HEK293 (cell line): ENCODE measurements around the gene STPG3.

Source experiments
- CTCF ChIA-PET: fragments of 350-600 bp; formaldehyde crosslinking; extraction: SDS; loops from one replicate; lab custom pipeline; 2021; ENCODE audit warnings: antibody characterized with exemption; lab: Yijun Ruan, JAX
- POLR2A ChIA-PET: fragments of 300-600 bp; formaldehyde crosslinking; extraction: SDS; loops from one replicate; lab custom pipeline; 2020; ENCODE audit warnings: antibody characterized with exemption, inconsistent platforms; lab: Yijun Ruan, JAX
- H3K27ac ChIP-seq: fragments of 200-500 bp; sonication (Bioruptor generic); 2 replicates; pipeline ENCODE4 v1.5.1; 2014; ENCODE audit warnings: low read depth, low read length, control low read depth, inconsistent platforms; ENCODE audit errors: extremely low read depth
- H3K36me3 ChIP-seq, 2 experiments: fragments of 200-500 bp in 1 of 2; sonication (Bioruptor generic) in 1 of 2; 1 replicate in 1 of 2; 2 replicates in 1 of 2; pipeline ENCODE4 v1.5.1; 2014 to 2017; ENCODE audit warnings: inconsistent platforms in 2 of 2, low read length in 2 of 2; ENCODE audit not compliant: control insufficient read depth in 2 of 2, insufficient read depth in 1 of 2
- H3K4me1 ChIP-seq: fragments of 200-500 bp; sonication (Bioruptor generic); 2 replicates; pipeline ENCODE4 v1.5.1; 2014; ENCODE audit warnings: mild to moderate bottlenecking, low read length, inconsistent platforms; ENCODE audit not compliant: control insufficient read depth, insufficient read depth
- H3K4me3 ChIP-seq: 2 replicates; pipeline ENCODE4 v1.5.1; 2011; ENCODE audit warnings: low read depth, mild to moderate bottlenecking, control low read depth, low read length, moderate library complexity
- H3K9me3 ChIP-seq: fragments of 200-500 bp; sonication (Bioruptor generic); 2 replicates; pipeline ENCODE4 v1.5.1; 2014; ENCODE audit warnings: low read depth, low read length, inconsistent platforms; ENCODE audit not compliant: control insufficient read depth, insufficient read depth
- EGR2 ChIP-seq: fragments of 450-650 bp; formaldehyde crosslinking; IDR thresholded peaks from 2 replicates; pipeline ENCODE4 v1.5.1; 2016; ENCODE audit warnings: low read depth, missing biosample characterization, missing genetic modification characterization
- GFI1B ChIP-seq: fragments of 450-650 bp; formaldehyde crosslinking; IDR thresholded peaks from 2 replicates; pipeline ENCODE4 v1.5.1; 2016; ENCODE audit warnings: missing biosample characterization, missing genetic modification characterization
- GLIS1 ChIP-seq: fragments of 450-650 bp; formaldehyde crosslinking; IDR thresholded peaks from 2 replicates; pipeline ENCODE4 v1.5.1; 2016; ENCODE audit warnings: missing biosample characterization, missing genetic modification characterization
- GLIS2 ChIP-seq: fragments of 450-650 bp; formaldehyde crosslinking; IDR thresholded peaks from 2 replicates; pipeline ENCODE4 v1.5.1; 2016; ENCODE audit warnings: missing biosample characterization, missing genetic modification characterization
- HIC1 ChIP-seq: fragments of 450-650 bp; formaldehyde crosslinking; IDR thresholded peaks from 2 replicates; pipeline ENCODE4 v1.5.1; 2016; ENCODE audit warnings: missing biosample characterization, missing genetic modification characterization
- KLF16 ChIP-seq: fragments of 450-650 bp; formaldehyde crosslinking; IDR thresholded peaks from 2 replicates; pipeline ENCODE4 v1.5.1; 2017; ENCODE audit warnings: missing biosample characterization, missing genetic modification characterization
- KLF17 ChIP-seq: fragments of 450-650 bp; formaldehyde crosslinking; IDR thresholded peaks from 2 replicates; pipeline ENCODE4 v1.5.1; 2016; ENCODE audit warnings: missing biosample characterization, missing genetic modification characterization
- OSR2 ChIP-seq: fragments of 450-650 bp; formaldehyde crosslinking; IDR thresholded peaks from 2 replicates; pipeline ENCODE4 v1.5.1; 2016; ENCODE audit warnings: missing biosample characterization, missing genetic modification characterization
- ZBTB20 ChIP-seq: fragments of 450-650 bp; formaldehyde crosslinking; IDR thresholded peaks from 2 replicates; pipeline ENCODE4 v1.5.1; 2016; ENCODE audit warnings: missing biosample characterization, missing genetic modification characterization
- ZNF132 ChIP-seq: fragments of 450-650 bp; formaldehyde crosslinking; IDR thresholded peaks from 2 replicates; pipeline ENCODE4 v1.5.1; 2017; ENCODE audit warnings: missing biosample characterization, missing genetic modification characterization, borderline replicate concordance
- ZNF133 ChIP-seq: fragments of 450-650 bp; formaldehyde crosslinking; IDR thresholded peaks from 2 replicates; pipeline ENCODE4 v1.5.1; 2016; ENCODE audit warnings: missing biosample characterization, missing genetic modification characterization
- ZNF335 ChIP-seq: fragments of 450-650 bp; formaldehyde crosslinking; conservative IDR thresholded peaks from 2 replicates; pipeline ENCODE4 v1.5.1; 2016; ENCODE audit warnings: missing biosample characterization, missing genetic modification characterization
- ZNF426 ChIP-seq: fragments of 450-650 bp; formaldehyde crosslinking; IDR thresholded peaks from 2 replicates; pipeline ENCODE4 v1.5.1; 2017; ENCODE audit warnings: missing biosample characterization, missing genetic modification characterization, mild to moderate bottlenecking, inconsistent platforms, moderate library complexity
- ZNF449 ChIP-seq: fragments of 450-650 bp; formaldehyde crosslinking; IDR thresholded peaks from 2 replicates; pipeline ENCODE4 v1.5.1; 2017; ENCODE audit warnings: missing biosample characterization, mild to moderate bottlenecking, missing genetic modification characterization, moderate library complexity
- ZNF623 ChIP-seq: fragments of 450-650 bp; formaldehyde crosslinking; IDR thresholded peaks from 2 replicates; pipeline ENCODE4 v1.5.1; 2016; ENCODE audit warnings: missing biosample characterization, missing genetic modification characterization
- ZNF654 ChIP-seq: fragments of 450-650 bp; formaldehyde crosslinking; IDR thresholded peaks from 2 replicates; pipeline ENCODE4 v1.5.1; 2016; ENCODE audit warnings: low read depth, missing biosample characterization, missing genetic modification characterization
- ZNF670 ChIP-seq: fragments of 450-650 bp; formaldehyde crosslinking; IDR thresholded peaks from 2 replicates; pipeline ENCODE4 v1.5.1; 2016; ENCODE audit warnings: missing biosample characterization, missing genetic modification characterization, low read depth
- ZSCAN16 ChIP-seq: fragments of 450-650 bp; formaldehyde crosslinking; IDR thresholded peaks from 2 replicates; pipeline ENCODE4 v1.5.1; 2016; ENCODE audit warnings: missing biosample characterization, missing genetic modification characterization
- TF ChIP-seq, protein P1 (sequence below): fragments of 450-650 bp; formaldehyde crosslinking; IDR thresholded peaks from 2 replicates; pipeline ENCODE4 v1.5.1; 2017; ENCODE audit warnings: missing biosample characterization, missing genetic modification characterization

Gene STPG3

GRCh38 chr9:137225699-137226331 is 25.3 kb upstream of the STPG3 start:
- H3K4me3 ChIP-seq = no peak overlapping the region
- H3K36me3 ChIP-seq = no peaks in the 10 kb centered on the region
- TF ChIP-seq ZNF335 (tag by site-specific recombination) (peak; percentile 71), OSR2 (tag by site-specific recombination) (peak; percentile 13; the same call in 1 of the 2 replicates), ZSCAN16 (tag by site-specific recombination) (no peak), ZNF623 (tag by site-specific recombination) (no peak), HIC1 (peak; percentile 63), GLIS2 (peak; percentile 19; the same call in 1 of the 2 replicates), ZNF133 (tag by site-specific recombination) (no peak)
- ChIA-PET POLR2A (interaction anchor here (2.1 to 17.2 kb wide), 4 partner anchors 15 to 96 kb away, joined by 11 to 304 read pairs (median 122); partner anchors contain the start of genes ANAPC2, NDOR1, SSNA1 and TMEM203), CTCF (interaction anchor here (0.7 to 6.7 kb wide), 13 partner anchors 9 to 438 kb away, joined by 3 to 69 read pairs (median 9); partner anchors contain the start of genes ABCA2, MAN1B1, NPDC1 and SAPCD2)
- H3K27ac ChIP-seq = no peak overlapping the region
- H3K4me1 ChIP-seq = peaks cover 4% of the 10 kb centered on the region
- H3K9me3 ChIP-seq = no peaks in the 10 kb centered on the region

- Histone ChIP-seq H3K4me3 (no peak overlapping the region), H3K9me3 (no peaks in the 10 kb centered on the region), H3K36me3 (no peaks in the 10 kb centered on the region), H3K4me1 (peaks cover 4% of the 10 kb centered on the region), H3K27ac (no peak overlapping the region)
- ChIA-PET POLR2A (interaction anchor here (0.5 to 17.2 kb wide), 9 partner anchors 15 to 193 kb away, joined by 3 to 304 read pairs (median 5); partner anchors contain the start of genes ANAPC2, NDOR1, NPDC1 and SAPCD2), CTCF (interaction anchor here (0.6 to 6.7 kb wide), 25 partner anchors 8 to 439 kb away, joined by 3 to 69 read pairs (median 6); partner anchors contain the start of genes ABCA2, ANAPC2, C8G and MAN1B1)
- TF ChIP-seq ZNF449 (tag by site-specific recombination) = no peak
These were observed 24.6 kb upstream of the STPG3 start for GRCh38 chr9:137226338-137227053.

DNA sequence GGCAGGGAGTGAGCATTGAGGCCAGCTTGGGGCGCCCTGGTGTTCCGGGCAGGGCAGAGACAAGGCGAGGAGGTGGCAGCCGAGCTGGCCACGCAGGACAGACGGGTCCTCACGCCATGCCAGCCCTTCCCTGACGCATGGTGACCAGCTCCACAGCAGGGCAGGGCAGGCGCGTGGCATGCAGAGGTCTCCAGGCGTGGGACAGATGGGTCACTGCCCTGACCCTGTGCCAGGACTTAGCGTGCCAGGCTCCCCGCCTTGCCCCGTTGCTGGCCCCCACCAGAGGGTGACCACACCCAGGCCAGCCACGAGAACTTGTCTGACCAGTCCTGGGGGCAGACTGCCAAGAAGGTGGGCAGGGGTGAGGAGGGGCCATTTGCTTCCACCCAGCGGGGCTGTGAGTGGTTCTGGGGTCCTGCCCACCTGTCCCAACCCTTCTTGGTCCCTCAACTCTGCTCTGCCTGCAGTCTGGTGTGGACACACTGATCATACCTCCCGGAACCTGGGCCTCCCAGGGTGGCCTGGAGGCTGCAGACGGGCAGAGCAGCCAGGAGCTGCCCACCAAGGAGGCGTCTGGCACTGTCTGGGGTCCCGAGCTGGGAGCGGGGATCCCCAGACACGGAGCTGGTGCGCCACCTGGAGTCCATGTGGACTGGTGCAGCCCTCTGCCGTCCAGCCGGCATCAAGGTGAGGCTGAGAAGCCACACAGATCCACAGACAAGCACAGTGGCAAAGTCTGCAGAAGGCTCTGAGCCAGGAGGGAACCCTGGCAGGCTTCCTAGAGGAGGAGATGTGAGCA is 23.8 kb upstream of the STPG3 start, which contains the start of gene RNF224:
TSS of gene RNF224 (plus strand) at position 449 of the 799 bp plus-strand sequence. CDS start 834 bp downstream, outside the sequence.
- no peaks in the 10 kb centered on the region for H3K9me3 ChIP-seq
- ChIA-PET CTCF (interaction anchor here (0.5 to 6.7 kb wide), 31 partner anchors 9 to 439 kb away, joined by 3 to 69 read pairs (median 5); partner anchors contain the start of genes ABCA2, ANAPC2, C8G and LRRC26), POLR2A (interaction anchor here (0.5 to 17.2 kb wide), 10 partner anchors 14 to 193 kb away, joined by 3 to 304 read pairs (median 5); partner anchors contain the start of genes ANAPC2, NDOR1, NPDC1 and SAPCD2)
- peaks cover 4% of the 10 kb centered on the region for H3K4me1 ChIP-seq
- no peak within 1 kb of the TSS for H3K27ac ChIP-seq
- H3K4me3 ChIP-seq = no peak within 1 kb of the TSS
- no peaks in the 10 kb centered on the region for H3K36me3 ChIP-seq
- no peak for TF ChIP-seq ZNF670
- no peak for TF ChIP-seq ZBTB20
- no peak for TF ChIP-seq ZNF132
- no peak for TF ChIP-seq EGR2 (tag by site-specific recombination)
- TF ChIP-seq KLF16 = no peak; the same call in 1 of the 2 replicates
- TF ChIP-seq ZNF426 (tag by site-specific recombination) = no peak
- TF ChIP-seq GLIS2 = peak; percentile 77; the same call in 1 of the 2 replicates
- peak; percentile 81 for TF ChIP-seq GLIS1 (tag by site-specific recombination)
- no peak for TF ChIP-seq GFI1B
- peak; percentile 65 for TF ChIP-seq KLF17 (tag by site-specific recombination)
- peak; percentile 74 for TF ChIP-seq ZNF654
- TF ChIP-seq, protein P1, sequence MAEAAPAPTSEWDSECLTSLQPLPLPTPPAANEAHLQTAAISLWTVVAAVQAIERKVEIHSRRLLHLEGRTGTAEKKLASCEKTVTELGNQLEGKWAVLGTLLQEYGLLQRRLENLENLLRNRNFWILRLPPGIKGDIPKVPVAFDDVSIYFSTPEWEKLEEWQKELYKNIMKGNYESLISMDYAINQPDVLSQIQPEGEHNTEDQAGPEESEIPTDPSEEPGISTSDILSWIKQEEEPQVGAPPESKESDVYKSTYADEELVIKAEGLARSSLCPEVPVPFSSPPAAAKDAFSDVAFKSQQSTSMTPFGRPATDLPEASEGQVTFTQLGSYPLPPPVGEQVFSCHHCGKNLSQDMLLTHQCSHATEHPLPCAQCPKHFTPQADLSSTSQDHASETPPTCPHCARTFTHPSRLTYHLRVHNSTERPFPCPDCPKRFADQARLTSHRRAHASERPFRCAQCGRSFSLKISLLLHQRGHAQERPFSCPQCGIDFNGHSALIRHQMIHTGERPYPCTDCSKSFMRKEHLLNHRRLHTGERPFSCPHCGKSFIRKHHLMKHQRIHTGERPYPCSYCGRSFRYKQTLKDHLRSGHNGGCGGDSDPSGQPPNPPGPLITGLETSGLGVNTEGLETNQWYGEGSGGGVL (tag by site-specific recombination) = 0 out of 2 replicates have a peak, but pooled peaks have one; percentile 30
